Astrocyte of the cerebellum (primary cell): ENCODE data around the gene GYG2.

Experiments
- DNase-seq: peaks from one replicate; pipeline ENCODE4 v3.0.0-alpha.2; 2011; ENCODE audit warnings: low read depth
- H3K4me3 ChIP-seq: 2 replicates; pipeline ENCODE4 v1.5.1; 2011; ENCODE audit warnings: mild to moderate bottlenecking, low read depth, low read length, moderate library complexity
- CTCF ChIP-seq: IDR thresholded peaks from 2 replicates; pipeline ENCODE4 v1.5.1; 2012; ENCODE audit warnings: low read length, low read depth, moderate library complexity, mild to moderate bottlenecking; ENCODE audit errors: missing control alignments
- in situ Hi-C: cut with HindIII; loops from 2 replicates; pipeline ENCODE4 v1.10.0; 2017; ENCODE audit warnings: low sequenced_read_pairs

The GYG2 gene

GRCh38 chrX:2867206-2867605, 38.5 kb downstream of the GYG2 start:
- no peak for TF ChIP-seq CTCF
- in situ Hi-C loops: no loop called here
- no peak overlapping the region for H3K4me3 ChIP-seq
- no peak for DNase-seq

GRCh38 chrX:2870650-2871049, 41.9 kb downstream of the GYG2 start:
- in situ Hi-C loops: loop anchor here (5.0 kb wide), 1 partner anchor 57 kb away; the partner anchor contains the start of gene ARSD
- no peak for DNase-seq
- TF ChIP-seq CTCF: no peak

GRCh38 chrX:2871831-2872230, 43.1 kb downstream of the GYG2 start:
- DNase-seq: no peak
- H3K4me3 ChIP-seq: no peak overlapping the region
- TF ChIP-seq CTCF: no peak
- in situ Hi-C loops: loop anchor here (5.0 kb wide), 1 partner anchor 55 kb away; the partner anchor contains the start of gene ARSD

More at GRCh38 chrX:2870650-2871049, 41.9 kb downstream of the GYG2 start:
- no peak overlapping the region for H3K4me3 ChIP-seq

- H3K4me3 ChIP-seq: no peak overlapping the region
- no peak for TF ChIP-seq CTCF
- DNase-seq: no peak
- in situ Hi-C loops: loop anchor here (5.0 kb wide), 1 partner anchor 55 kb away; the partner anchor contains the start of gene ARSD
These were observed 44.0 kb downstream of the GYG2 start for GRCh38 chrX:2872671-2873277.

GRCh38 chrX:2874222-2875135, 45.7 kb downstream of the GYG2 start:
- TF ChIP-seq CTCF: no peak
- in situ Hi-C loops: loop anchor here (5.0 kb wide), 1 partner anchor 53 kb away; the partner anchor contains the start of gene ARSD
- DNase-seq: no peak
- no peak overlapping the region for H3K4me3 ChIP-seq

- in situ Hi-C loops: no loop called here
- DNase-seq: no peak
These were observed 46.4 kb downstream of the GYG2 start for GRCh38 chrX:2875136-2875481.

More at GRCh38 chrX:2875136-2875481, 46.4 kb downstream of the GYG2 start:
- no peak overlapping the region for H3K4me3 ChIP-seq
- no peak for TF ChIP-seq CTCF
